SKM-1 (cell line): ENCODE results near the gene MCC.

Experiments used
- DNase-seq: peaks from one replicate; lab custom pipeline; 2025; ENCODE audit not compliant: unreplicated experiment; lab: John Stamatoyannopoulos, UW

MCC gene

DNA sequence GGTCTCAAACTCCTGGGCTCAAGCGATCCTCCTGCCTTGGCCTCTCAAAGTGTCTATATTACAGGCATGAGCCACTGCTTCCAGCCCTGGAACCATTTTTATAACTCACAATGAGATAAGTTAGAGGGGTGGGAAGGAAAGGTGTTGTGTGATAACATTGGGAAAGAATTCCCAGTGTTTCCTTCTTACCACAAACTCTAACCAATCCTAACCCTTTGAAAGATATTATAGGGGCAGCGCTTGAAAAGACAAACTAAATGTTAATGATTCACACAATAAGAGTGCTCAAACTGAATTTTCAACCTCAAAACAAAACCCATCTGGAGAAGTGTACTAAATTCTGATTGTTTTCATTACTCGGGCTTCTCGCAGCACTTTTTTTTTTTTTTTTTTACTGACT, 163.2 kb downstream of the MCC start:
- no peak for DNase-seq

DNA sequence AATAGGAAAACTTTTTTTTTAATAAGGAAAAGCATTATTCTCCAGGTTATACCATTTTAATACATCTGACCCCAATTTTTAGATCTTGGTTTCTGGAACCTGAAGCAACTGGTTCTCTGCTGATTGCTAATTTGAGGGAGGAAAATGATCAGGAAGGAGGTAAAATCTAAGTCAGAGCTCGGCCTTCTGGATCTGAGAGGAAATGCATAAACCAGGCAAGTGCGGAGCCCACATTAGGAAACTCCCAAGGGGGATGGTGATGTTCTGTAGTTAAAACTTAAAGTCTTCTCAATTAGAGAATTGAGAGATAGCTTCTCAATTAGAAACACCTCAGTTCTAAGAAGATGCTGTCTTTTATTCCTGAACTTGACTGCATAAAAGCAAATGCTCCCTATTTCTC, 167.0 kb downstream of the MCC start:
- no peak for DNase-seq

DNA sequence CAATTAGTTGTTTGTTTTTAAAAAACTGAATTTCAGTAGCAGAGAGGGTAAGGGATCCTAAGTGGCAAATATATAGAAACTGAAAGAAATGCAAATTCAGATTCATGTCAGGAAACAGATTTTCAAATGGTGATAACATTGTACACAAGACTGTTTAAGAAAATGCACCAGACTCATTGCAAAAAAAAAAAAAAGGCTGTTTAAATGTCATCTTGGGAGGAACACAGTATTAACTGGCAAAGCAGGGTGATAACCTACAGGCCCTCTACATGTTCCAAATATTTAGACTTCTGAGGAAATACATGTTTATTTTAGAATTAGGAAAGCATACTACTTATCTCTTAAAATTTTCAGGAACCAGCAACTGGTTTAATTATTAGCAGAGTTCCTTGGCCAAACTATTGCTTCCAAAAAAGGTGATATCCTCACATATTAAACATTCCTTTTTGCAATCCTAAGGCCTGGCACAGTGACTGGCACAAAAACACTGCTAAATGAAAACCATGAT, 167.9 kb downstream of the MCC start:
- no peak for DNase-seq

DNA sequence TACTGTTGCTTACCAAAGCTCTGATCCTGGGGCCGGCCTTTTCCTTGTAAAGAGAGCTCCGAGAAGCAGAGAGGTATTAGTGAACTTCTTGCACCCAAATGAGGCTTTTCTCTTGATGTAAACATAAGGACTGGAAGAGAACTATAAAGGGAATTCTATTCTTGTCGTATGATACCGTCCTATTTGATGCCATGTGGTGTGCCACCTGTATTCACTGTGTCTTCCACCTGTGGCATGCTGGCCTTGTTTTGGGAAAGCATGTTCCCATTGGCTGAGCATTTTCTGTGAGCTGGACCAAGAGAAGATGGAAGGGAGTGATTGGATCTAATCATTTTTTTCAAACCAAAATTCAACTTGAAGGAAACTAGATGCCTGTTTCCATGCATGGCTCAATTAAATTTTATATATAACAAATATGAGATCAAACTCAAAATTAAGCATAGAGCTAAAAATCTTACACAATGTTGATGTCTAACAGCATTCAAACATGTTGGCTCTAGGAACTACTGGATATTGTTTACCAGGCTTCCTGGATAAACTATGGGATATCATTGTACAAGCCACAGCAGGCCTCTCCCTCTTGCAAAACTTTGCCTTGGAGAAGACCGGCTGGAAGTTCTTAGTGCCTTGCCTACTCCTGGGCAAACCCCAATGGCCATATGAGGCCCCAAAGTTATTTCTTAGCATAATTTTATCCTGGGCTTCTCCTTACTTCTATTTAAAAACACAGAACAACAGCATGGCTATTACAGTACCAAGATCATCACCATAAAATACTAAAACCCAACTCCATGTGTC, 168.8 kb downstream of the MCC start:
- DNase-seq = no peak

DNA sequence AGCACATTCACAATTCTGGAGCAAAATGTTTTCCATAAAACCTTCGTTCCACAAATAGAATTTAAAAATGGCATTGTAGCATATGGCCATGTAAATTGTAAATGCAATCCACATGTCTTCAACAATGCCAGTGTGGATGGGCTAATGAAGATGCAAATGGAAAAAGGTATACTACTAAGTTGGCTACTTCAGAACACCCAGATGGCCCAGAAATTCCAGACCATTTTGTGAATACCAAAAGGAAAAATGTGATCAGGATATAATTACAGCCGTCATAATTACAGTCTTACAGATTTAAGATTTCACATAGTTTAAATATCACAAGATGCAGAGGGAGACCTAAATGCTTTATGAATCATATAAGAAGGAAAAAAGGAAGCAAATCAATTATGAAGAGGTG, 170.6 kb downstream of the MCC start:
- DNase-seq = no peak

DNA sequence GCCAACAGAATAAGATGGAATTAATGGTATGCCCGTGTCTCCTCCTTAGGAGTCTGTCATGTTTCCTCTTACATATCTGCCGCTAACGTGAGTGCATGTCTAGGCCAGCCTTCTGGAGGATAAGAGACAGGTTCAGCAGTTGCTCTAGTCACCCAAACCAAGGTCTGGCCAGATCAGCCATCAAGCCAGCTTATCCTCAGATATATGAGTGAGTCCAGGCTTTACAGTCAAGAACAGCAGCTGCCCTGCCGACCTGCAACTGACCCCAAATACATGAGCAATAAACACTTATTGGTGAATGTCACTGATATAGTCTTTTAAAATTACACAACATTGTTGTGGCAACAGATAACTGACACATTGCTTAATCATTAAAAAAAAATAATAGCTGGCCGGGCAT, 177.0 kb downstream of the MCC start:
- DNase-seq = no peak

DNA sequence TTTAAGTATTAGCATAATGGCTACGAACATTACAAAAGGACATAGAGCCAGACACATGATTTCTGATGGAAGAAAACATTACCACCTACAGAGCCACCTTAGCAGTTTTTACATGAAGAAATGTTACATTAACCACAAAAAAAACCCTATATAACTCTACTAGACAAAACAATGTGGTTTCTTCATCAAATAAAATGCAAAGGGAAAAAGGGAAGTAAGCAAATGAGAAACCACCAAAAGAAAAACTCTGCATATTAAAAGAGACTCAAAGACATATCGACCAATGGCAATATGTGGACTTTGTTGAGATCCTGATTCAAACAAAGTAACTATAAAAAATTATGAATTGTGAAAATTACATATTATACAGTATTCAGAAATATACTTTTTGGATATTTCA, 186.1 kb downstream of the MCC start:
- no peak for DNase-seq

DNA sequence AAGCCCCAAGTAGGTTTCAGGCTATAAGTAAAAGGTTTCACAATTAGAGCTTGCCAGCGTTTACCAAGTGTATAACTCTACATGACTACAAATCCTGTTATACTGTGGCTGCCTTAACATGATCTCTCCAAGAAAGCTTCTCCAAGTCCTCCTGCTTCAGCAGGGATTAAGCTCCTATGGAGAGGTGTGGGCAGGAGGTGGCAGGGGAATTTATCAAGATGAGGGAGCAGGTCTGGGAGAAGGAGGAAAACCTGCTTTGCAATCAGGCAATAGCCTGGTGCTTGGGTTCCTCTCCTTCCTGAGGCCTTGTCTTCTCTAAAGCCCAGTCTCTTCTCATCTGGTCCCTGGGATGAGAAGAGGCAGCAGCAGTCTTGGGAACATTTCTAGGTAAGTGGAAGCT, 188.7 kb downstream of the MCC start:
- DNase-seq = no peak

DNA sequence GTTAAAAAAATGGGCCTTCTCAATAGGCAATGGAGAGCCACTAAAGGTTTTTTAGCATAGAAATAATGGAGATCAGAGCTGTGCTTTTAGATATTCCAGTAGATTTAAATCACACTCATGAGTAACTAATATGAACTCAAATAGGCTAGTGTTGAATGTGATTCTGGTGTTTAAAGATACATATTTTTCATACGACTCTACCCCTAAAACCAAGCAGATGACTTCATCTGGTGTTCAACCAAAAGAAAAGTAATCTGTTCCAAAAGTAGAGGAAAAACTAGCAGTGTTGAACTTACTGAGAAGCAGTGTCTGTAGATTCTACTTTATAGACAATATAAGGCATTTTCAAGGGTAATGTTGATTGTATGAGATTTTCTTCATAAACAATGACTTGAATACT, 191.6 kb downstream of the MCC start:
- no peak for DNase-seq

DNA sequence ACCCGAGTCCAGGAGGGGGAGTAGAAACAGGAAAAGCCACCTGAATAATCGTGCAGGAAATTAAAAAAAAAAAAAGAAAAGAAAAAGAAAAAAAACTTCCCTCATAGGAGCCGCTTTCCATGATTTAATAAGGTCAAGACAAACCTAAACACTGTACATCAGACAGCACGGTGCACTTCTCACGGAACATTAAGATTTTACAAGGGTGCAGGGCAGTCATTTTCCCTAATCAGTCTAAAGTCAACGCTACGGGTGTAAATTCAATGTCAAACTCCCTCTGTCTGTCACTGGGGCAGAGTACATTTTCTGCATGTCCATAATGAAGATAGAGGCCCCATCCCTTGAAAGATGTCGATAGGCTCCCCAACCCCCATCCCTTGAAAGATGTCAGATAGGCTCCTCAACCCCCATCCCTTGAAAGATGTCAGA, 193.1 kb downstream of the MCC start:
- DNase-seq = no peak

DNA sequence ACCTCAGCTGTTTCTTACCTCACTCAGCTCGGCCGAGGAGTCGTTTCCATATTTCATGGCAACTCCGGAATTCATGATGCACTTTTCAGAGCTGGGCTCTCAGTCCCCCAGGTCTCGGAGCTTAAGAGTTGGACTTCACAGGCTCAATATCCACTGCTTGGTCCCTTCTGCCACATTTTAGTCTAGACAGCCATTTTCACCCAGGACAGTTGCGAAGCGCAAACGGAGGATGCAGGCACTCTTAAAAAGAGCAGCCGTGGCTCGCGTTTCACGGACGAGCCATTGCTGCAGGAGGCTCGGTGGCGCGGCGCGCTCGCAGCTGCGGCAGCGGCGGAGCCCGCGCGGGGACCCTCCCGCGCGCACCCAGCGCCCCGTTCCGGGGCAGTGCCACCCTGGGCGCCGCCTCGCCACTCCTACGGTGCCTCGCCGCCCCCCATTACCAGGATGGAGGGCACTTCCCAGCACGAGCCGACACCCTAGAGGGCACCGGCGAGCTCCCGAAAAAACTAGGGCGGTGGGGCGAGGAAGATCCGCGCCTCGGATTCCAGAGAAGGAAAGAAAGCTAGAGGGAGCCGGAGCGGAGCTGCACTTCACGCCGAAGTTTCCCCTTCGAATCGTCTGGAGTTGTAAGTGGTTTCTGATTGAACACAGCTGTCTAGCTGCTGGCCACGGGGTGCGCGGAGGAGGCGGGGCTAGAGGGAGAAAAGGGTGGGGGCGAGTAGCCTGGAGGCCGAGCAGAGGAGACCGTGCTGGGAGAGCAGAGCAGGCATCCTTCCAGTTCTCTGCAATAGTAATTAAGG, 193.7 kb downstream of the MCC start:
- DNase-seq = peak; percentile 43

DNA sequence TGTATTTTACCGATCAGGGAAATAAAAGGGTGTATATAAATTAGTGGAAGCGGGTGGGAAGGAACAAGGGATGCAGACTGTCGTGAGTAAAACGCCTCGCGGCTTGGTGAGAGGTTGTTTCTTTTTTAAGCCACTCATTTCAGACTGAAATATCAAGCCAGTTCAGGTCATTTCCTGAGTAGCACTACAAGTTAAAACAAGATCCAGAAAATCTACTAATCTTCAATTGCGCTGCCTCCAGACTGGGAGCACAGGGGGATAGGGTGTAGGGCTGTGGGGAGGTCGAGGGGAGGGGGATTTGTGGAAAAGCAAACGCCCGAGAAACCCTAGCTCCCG, 194.3 kb downstream of the MCC start:
- no peak for DNase-seq

DNA sequence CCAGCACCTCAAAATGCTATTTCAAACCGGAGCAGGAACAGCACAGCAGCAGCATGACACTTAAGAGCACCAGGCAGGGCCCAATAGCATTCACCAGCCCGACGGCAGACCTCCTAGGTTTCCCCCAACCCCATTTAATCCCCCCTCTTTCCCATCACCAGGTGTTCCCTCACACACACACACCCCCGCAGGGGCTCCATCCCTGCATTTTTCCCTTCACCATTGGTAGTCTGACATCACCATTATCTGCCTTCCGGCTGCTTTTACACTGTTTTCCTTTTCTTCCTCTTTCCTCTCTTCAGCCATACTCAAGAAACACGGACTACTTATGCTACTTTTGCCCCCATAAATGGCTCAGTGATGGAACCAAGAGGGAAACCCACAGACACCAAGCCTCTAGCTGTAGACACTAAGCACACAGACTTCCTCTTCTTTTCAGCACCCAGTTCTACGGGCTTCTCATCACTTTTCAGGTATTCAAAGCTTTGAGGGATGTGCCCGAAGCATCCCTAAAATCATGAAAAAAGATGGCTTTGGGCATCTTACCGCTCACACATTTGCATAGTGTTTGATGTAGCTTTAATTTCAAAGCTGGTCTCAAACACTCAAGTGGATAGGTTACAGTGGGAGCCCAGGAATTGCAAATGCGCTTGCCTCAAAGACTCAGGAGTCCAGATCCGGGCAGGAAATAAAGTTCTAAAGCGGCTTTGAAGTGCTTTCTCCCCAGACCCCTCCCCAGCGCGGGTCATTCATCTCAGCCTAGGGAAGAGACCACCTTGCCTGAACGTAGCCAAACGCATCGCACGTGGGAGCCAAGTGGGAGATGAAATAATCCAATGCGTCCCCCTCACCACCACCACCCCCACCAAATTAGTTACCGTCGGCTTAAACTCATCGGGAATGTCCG, 194.9 kb downstream of the MCC start:
- no peak for DNase-seq

DNA sequence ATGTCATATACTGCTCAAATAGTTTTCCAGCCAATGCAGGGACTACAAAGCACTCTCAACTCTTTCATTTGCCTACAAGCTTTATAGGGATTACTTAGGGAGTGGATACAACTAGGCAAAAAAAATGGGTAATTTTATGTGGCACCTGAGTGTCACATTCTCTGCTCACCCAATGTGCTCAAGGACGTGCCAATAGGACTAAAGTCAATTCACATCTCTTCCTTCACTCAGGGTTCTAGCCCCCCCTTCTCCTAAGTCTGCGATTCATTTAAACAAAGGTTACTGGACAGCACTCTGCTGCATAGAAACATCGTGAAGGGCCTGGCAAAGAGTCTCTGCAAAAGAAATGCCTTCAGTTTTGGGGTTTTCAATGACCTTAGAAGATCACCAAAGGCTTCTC, 195.8 kb downstream of the MCC start:
- DNase-seq = no peak

DNA sequence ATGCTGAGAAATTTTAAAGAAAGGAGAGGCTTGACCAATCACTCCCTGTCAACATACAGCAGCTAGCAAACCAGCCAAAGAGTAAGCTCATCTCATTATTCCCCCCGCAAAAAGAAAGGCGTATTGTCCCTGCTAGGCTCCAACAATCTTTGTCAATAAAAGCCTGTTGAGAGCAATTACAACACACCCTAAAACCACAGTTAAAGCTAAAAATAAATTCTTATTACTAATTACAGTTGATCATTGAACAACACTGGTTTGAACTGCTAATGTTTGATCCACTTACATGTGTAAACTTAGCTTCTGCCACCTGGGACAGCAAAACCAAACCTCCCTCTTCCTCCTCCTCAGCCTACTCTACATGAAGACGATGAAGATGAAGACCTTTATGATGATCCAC, 204.7 kb downstream of the MCC start:
- no peak for DNase-seq

DNA sequence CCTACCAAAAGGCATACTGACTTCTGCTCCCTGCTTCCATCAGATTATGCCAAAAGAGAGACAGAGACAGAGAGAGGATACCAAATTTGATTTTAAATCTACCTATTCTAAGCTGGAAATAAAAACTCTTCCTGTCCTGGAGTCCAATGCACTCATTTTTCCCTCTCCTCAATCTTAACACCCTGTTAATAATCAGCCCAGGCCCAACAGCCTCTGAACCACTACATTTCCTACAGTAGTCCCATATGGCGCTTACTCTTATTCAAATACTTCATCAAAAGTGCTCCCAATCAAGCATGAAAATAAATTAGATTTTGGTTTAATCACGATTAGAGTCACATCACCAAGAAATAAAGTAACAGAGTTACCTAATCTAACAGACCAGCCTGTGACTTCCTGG, 205.8 kb downstream of the MCC start:
- DNase-seq = no peak

DNA sequence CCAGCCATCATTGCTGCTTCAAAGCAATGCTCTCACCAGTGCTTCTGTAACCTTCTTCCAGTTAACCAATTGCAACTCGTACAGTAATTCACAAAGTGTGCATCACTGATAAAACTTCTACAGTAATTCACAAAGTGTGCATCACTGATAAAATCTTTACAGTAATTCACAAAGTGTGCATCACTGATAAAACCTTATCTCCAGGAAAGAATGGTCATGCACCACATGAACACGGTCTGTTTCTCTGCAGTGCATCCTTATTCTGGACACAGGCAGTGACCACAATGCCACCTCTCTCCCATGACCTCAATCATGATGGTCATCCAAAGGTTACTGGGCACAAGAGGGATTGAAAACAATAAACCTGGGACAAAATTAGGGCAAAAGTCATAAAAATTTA, 207.1 kb downstream of the MCC start:
- DNase-seq = no peak

DNA sequence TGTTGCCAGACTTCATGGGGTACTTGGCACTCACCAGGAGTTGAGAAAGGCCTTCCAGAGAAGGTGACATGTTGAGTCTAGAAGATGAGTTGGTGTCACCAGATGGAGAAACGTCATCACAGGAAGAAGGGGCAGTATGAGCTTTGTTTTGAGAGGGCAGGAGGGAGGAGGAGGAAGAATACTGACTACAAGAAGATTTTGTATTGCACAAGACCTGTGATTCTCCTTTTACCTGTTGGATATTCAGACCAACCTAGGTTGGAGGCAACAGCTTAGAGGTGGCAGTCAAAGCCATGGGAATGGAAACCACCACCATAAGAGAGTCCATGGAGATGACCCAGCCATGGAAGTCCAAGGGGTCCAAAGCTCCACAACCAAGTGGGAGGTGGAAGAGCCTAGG, 207.7 kb downstream of the MCC start:
- DNase-seq = no peak

DNA sequence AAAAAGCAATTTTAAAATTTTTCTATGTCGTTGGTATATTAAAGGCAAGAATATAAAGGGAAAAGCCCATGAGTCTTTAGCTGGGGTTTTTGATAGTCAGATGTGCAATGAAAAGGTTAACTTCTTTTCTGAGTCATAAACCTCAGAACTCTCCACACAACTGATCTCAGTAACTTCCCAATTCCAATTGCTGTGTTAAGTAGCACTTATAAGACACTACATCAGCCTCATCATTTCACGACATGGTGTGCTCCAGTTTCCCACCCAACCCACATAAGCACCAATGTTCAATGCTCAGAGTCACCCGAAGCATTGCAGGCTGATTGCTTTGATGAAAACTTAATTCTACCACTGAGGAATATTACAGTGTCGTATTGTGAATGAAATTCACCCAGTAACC, 209.3 kb downstream of the MCC start:
- no peak for DNase-seq

DNA sequence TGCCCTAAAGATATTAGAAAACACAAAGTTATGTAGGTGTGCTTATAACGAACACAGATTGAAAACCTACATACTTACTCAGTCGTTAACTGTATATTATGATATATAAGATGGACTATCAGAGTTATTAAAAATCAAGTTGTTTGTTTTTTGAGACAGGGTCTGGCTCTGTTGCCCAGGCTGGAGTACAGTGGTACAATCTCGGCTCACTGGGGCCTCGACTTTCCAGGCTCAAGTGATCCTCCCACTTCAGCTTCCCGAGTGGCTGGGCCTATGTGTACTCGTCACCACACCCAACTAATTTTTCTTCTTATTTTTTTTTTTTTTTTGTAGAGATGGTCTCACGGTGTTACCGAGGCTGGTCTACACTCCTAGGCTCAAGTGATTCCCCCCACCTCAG, 211.8 kb downstream of the MCC start:
- no peak for DNase-seq

DNA sequence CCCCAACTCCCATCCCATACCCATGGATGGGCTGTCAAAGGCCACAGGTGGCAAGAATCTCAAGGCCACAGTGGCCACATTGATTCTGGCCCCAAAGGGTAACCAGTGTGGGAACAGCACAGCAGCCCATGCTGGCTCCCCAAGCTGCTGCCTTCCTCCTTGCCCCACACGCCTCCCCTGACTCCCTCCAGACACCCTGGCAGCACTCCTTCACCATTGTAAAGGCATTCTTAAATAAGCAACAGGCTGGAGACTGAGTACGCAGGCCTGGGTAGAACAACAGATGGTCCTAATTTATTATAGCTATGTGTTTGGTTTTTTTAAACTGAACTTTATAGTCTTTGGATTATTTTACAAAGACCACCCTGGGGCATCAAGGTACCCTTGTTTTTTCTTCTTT, 212.3 kb downstream of the MCC start:
- DNase-seq = no peak
